Activated T-helper 1 cell treated with Interleukin-2 at 50 U/mL for 16 hours (primary cell): ENCODE results near the gene IL1RN.
"Not testable (repeated sequence)": the region's sequence is repeated elsewhere in the genome, so short reads cannot be mapped to it uniquely, and the experiment has no call there.

Experiments
- DNase-seq: peaks from one replicate; pipeline ENCODE4 v3.0.0-alpha.2; 2020; ENCODE audit warnings: low read depth

Gene IL1RN, protein sequence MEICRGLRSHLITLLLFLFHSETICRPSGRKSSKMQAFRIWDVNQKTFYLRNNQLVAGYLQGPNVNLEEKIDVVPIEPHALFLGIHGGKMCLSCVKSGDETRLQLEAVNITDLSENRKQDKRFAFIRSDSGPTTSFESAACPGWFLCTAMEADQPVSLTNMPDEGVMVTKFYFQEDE

GRCh38 chr2:113126845-113127645 lies at the start of gene IL1RN:
Gene IL1RN, plus strand, starts transcription at chr2:113127598. Its CDS starts 27 bp downstream, at chr2:113127625.
- DNase-seq = no peak

GRCh38 chr2:113077921-113078320 lies 49.5 kb upstream of the IL1RN start:
- DNase-seq = no peak

GRCh38 chr2:113078350-113078839 lies 49.0 kb upstream of the IL1RN start:
- DNase-seq = no peak

DNA sequence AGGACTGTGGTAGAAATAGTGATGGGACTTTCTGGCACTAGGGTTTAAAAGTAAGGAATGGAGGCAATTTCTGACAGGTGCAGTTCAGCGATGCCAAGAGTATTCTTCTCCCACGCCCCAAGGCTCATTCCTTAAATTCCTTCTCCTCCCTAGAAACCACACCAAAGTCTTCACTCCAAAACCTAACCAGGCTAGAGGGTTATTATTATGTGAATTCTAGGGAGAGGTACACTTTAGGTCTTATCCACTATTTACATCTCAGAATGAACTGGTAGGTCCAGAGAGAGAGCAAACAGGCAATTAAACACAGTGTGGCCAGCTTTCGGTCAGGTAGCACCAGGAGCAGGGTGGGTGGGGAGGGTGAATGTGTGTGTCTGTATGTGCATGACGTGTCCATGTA lies 48.3 kb upstream of the IL1RN start:
- no peak for DNase-seq

- no peak for DNase-seq
These were observed 47.3 kb upstream of the IL1RN start for GRCh38 chr2:113080134-113080533.

DNA sequence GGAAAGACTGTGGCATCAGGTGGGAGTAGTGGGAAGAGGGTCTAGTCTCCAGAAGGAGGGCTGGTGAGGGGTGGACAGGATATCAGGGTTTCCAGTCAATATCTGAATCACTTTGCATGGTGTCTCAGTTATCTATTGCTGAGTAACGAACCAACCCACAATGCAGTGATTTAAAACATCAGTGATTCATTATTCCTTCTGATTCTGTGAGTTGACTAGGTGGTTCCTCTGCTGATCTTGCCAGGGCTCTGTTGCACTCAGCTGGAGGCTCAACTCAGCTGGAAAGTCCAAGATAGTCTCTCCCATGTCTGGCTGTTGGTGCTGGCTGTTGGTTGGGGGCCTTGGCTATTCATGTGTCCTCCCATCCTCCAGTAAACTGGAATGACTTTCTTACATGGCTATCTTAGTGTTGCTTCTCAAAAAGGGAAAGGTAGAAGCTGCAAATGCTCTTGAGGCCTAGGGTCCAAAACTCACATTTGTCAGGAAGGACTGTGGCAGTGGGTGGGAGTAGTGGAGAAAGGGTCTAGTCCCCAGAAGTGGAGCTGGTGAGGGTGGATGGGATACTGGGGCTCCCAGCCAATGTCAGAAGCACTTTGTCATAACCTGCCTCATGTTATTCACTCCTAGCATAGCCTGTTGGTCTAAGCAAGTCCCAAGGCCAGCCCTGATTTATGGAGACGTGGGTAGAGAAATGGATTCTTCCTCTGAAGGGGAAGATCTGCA lies 45.7 kb upstream of the IL1RN start:
- DNase-seq = no peak

DNA sequence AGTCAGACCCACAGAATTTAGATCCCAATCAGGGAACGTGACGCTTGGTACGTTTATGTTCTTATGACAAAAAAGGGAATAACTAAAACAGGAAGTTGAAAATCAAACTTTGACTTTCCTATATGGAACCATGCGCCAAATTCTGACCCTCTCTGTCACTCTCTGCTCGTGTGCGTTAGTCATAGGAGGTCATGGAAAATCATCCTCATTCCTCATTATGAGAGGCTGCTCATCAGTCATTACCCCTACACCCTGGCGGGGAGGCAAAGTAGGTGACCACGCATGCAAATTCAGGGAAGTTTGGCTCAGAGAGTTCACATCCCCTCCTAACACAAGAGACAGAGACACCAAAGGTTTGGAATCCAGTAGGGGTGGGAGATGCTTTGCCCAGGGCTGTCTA lies 44.1 kb upstream of the IL1RN start:
- no peak for DNase-seq

DNA sequence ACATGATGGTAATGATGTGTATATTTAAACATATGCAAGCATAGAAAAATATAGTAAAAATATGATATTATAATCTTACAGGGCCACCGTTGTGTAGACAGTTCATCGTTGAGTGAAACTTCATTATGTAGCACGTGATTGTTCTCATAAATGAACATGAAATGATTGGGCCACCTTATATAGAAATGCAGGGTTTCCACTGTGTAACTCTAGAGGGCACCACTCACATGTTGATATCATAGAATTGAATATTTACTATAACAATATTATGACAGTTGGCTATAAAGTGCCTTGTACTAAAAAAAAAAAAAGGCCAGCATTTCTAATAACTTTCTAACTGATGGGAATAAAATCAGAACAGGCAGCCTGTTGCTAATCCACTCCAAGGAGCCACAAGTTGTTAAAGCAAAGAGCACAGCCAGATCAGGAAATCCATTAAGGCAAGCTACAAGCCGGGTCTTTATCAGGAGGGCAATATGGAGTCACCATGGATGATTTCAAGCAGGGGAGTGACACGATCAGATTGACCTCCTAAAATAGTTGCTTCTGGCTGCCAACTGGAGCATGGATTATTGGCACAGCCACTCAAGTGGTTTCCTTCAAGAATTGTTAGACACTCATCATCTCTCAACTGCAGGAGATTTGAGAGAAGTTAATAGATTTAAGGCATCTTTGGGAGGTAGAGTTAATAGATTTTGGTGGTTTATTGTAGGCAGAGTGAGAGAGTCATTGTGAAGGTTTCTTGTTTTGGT lies 43.0 kb upstream of the IL1RN start:
- no peak for DNase-seq

DNA sequence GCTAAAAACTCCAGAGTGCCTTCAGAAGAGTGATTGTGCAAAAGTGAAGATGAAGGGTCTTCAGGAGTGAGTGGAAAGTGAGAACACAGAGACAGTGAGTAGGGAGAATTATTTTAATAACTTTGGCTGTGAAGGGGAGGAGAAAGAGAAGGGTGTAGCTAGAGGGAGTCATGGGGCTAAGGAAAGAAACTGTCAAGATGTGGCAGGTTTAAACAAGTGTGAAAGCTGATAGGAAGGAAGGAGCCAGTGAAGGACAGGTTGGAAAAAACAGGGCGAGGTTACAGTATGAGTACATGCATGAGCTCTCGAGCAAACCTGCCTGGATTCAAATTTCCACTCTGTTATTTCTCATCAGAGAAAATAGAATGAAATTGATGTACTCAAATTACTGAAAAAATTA lies 41.9 kb upstream of the IL1RN start:
- DNase-seq = no peak

- DNase-seq = no peak
These were observed 39.0 kb upstream of the IL1RN start for GRCh38 chr2:113088213-113088992.

DNA sequence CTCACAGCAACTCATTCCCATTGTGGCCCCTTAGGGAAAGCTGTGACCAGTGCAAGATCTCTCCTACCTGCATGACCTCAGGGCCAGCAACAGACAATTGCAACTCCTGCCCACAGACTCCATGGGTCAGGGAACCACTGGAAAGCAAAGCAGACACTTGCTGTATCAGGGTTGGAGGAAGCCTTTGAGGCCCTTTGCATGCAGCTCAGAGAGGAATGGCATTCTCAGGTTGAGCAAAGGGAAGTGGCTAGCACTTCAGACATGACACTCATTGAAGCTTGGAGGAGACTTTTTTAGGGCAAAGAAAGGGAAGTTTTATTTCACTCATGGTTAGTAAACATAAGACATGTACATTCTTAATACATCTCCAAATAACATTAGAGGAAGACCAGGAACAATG lies 37.5 kb upstream of the IL1RN start:
- no peak for DNase-seq

DNA sequence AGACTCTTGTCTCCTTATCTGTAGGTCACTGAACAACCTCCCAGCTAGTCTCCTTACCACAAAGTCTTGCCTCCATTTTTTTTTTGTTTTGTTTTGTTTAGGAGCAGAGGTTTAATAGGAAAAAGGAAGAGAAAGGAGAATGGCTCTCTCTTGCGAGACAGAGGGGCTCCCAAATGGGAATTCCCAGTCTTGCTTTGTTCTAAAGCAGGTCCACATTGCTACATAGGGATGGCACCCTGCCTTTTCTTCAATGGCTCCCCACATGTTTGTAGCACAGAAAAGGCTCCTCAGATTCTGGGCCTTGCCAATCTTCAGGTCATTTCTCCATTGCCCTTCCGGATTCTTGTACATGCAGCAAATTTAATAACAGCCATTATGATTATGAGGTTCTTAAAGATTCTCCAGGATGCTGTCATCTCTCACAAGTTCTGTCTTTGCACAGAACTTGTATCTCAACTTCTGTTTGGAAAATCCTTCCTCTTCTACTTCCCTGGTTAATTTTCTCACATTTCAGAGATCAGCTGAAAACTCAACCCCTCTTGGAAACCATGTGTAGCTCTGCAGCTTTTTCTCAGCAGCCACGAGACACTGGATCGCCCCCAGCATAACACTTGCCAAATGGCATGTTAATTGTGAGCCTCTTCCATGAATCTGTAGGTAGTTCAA lies 36.0 kb upstream of the IL1RN start:
- no peak for DNase-seq

- DNase-seq = no peak
These were observed 34.4 kb upstream of the IL1RN start for GRCh38 chr2:113092864-113093612.

GRCh38 chr2:113093613-113093977 lies 33.8 kb upstream of the IL1RN start:
- no peak for DNase-seq

DNA sequence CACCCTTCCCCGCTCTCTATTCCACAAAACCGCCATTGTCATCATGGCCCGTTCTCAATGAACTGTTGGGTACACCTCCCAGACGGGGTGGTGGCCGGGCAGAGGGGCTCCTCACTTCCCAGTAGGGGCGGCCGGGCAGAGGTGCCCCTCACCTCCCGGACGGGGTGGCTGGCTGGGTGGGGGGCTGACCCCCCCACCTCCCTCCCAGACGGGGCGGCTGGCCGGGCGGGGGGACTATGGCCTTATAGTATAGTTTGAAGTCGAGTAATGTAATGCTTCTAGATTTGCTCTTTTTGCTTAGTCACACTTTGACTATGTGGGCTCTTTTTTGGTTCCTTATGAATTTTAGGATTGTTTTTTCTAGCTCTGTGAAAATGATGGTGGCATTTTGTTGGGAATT lies 31.1 kb upstream of the IL1RN start:
- DNase-seq = not testable (repeated sequence)

DNA sequence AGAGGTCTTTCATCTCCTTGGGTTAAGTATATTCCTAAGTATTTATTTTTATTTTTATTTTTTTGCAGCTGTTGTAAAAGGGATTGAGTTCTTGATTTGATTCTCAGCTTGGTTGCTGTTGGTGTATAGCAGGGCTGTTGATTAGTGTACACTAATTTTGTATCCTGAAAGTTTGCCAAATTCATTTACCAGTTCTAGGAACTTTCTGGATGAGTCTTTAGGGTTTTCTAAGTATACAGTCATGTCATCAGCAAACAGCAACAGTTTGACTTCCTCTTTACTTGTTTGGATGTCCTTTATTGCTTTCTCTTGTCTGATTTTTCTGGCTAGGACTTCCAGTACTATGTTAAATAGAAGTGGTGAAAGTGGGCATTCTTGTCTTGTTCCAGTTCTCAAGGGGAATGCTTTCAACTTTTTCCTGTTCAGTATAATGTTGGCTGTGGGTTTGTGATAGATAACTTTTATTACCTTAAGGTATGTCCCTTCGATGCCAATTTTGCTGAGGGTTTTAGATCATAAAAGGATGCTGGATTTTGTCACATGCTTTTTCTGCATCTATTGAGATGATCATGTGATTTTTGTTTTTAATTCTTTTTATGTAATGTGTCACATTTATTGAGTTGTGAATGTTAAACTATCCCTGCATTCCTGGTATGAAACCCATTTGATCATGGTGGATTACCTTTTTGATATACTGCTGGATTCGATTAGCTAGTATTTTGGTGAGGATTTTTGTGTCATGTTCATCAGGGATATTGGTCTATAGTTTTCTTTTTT lies 30.4 kb upstream of the IL1RN start:
- DNase-seq = not testable (repeated sequence)

GRCh38 chr2:113098041-113098440 lies 29.4 kb upstream of the IL1RN start:
- no peak for DNase-seq

- DNase-seq = no peak
These were observed 28.9 kb upstream of the IL1RN start for GRCh38 chr2:113098532-113098931.

DNA sequence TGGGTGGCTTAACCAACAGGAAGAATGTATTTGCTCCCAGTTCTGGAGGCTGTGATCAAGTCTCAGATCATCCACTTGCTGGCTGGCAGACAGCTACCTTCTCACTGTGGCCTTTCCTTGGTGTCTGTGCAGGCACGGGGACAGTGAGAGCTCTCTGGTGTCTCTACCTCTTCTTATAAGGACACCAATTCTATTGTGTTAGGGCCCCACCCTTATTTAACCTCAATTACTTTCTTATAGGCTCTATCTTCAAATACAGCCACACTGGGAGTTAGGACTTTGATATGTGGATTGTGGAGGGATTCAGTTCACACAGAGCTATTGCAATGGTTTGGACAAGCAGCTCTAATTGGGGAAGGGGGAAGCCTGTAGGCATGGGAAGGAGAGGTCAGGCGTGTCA lies 25.3 kb upstream of the IL1RN start:
- DNase-seq = no peak
